GM23338 (cell line): ENCODE measurements around the gene PIK3CG. TPM values are rescaled to one million over a fixed set of nuclear protein-coding genes. Genes with fewer than 3 reads are reported as not detected.

Experiments
- ATAC-seq: fragments of 200-7000 bp; cut with Tn5 transposase; 3 replicates; pipeline ENCODE4 v1.9.1; 2020
- DNase-seq: peaks from one replicate; pipeline ENCODE4 v3.0.0-alpha.2; 2015; ENCODE audit warnings: low spot score
- H2AFZ ChIP-seq: fragments of 200-600 bp; sonication (generic); 2 replicates; pipeline ENCODE4 v1.8.0; 2016; ENCODE audit warnings: antibody characterized with exemption, mild to moderate bottlenecking, moderate library complexity
- H3F3A ChIP-seq: fragments of 200-600 bp; sonication (generic); replicated peaks from 2 replicates; pipeline ENCODE4 v1.8.0; 2017; ENCODE audit warnings: antibody characterized with exemption, mixed run types, low read depth
- H3K27ac ChIP-seq: fragments of 200-600 bp; sonication (generic); 2 replicates; pipeline ENCODE4 v1.6.1; 2016; ENCODE audit warnings: low read depth
- H3K27me3 ChIP-seq: fragments of 200-600 bp; sonication (generic); 2 replicates; pipeline ENCODE4 v1.8.0; 2016; ENCODE audit warnings: mild to moderate bottlenecking, mixed run types, moderate library complexity; ENCODE audit not compliant: insufficient read depth
- H3K36me3 ChIP-seq: fragments of 200-600 bp; sonication (generic); 2 replicates; pipeline ENCODE4 v1.8.0; 2016; ENCODE audit warnings: mild to moderate bottlenecking; ENCODE audit not compliant: insufficient read depth
- H3K4me1 ChIP-seq: fragments of 200-600 bp; sonication (generic); 2 replicates; pipeline ENCODE4 v1.8.0; 2016; ENCODE audit warnings: mild to moderate bottlenecking, moderate library complexity; ENCODE audit not compliant: insufficient read depth
- H3K4me2 ChIP-seq: fragments of 200-600 bp; sonication (generic); 2 replicates; pipeline ENCODE4 v1.7.1; 2017; ENCODE audit warnings: mixed run types
- H3K4me3 ChIP-seq: fragments of 200-600 bp; sonication (generic); 2 replicates; pipeline ENCODE4 v1.6.1; 2016; ENCODE audit warnings: mixed run types
- H3K79me2 ChIP-seq: fragments of 200-600 bp; sonication (generic); replicated peaks from 2 replicates; pipeline ENCODE4 v1.8.0; 2017; ENCODE audit warnings: mild to moderate bottlenecking; ENCODE audit not compliant: insufficient read depth
- H3K9me2 ChIP-seq: fragments of 200-600 bp; sonication (generic); 2 replicates; pipeline ENCODE4 v1.8.0; 2017; ENCODE audit not compliant: insufficient read depth
- H4K20me1 ChIP-seq: fragments of 200-600 bp; sonication (generic); replicated peaks from 2 replicates; pipeline ENCODE4 v1.8.0; 2017; ENCODE audit warnings: mild to moderate bottlenecking; ENCODE audit not compliant: insufficient read depth
- H3K27ac Mint-ChIP-seq: 2 replicates; pipeline ENCODE4 v1.8.0; 2020; ENCODE audit warnings: inconsistent platforms, mild to moderate bottlenecking, moderate library complexity, mixed read lengths
- H3K27me3 Mint-ChIP-seq: 3 replicates; pipeline ENCODE4 v1.8.0; 2022; ENCODE audit warnings: low read depth, mild to moderate bottlenecking, moderate library complexity, mixed read lengths, inconsistent platforms; ENCODE audit not compliant: insufficient read depth, poor library complexity
- H3K36me3 Mint-ChIP-seq: 3 replicates; pipeline ENCODE4 v1.8.0; 2021; ENCODE audit warnings: low read depth, mild to moderate bottlenecking, inconsistent platforms, moderate library complexity, mixed read lengths
- H3K4me1 Mint-ChIP-seq: 3 replicates; pipeline ENCODE4 v1.8.0; 2020; ENCODE audit warnings: mild to moderate bottlenecking, inconsistent platforms, mixed read lengths
- H3K4me3 Mint-ChIP-seq: 3 replicates; pipeline ENCODE4 v1.8.0; 2021; ENCODE audit warnings: moderate library complexity, mild to moderate bottlenecking, inconsistent platforms, mixed read lengths
- H3K9me3 Mint-ChIP-seq: 3 replicates; pipeline ENCODE4 v1.8.0; 2020; ENCODE audit warnings: moderate library complexity, mild to moderate bottlenecking, inconsistent platforms, mixed read lengths
- CREB1 ChIP-seq: fragments of 250-450 bp; sonication (Bioruptor Pico); IDR thresholded peaks from 2 replicates; pipeline ENCODE4 v1.5.0; 2020; ENCODE audit warnings: low read depth, mild to moderate bottlenecking, moderate library complexity
- EZH2 ChIP-seq: fragments of 200-600 bp; sonication (generic); IDR thresholded peaks from one replicate; pipeline ENCODE4 v1.8.0; 2017; ENCODE audit warnings: antibody characterized with exemption, mild to moderate bottlenecking, low read depth; ENCODE audit not compliant: unreplicated experiment
- EZH2phosphoT487 ChIP-seq: fragments of 200-600 bp; sonication (generic); IDR thresholded peaks from one replicate; pipeline ENCODE4 v1.8.1; 2018; ENCODE audit warnings: antibody characterized with exemption; ENCODE audit not compliant: unreplicated experiment
- JUNB ChIP-seq: IDR thresholded peaks from one replicate; pipeline ENCODE4 v1.6.1; 2016; ENCODE audit warnings: antibody characterized with exemption; ENCODE audit not compliant: unreplicated experiment
- STAT1 ChIP-seq: IDR thresholded peaks from one replicate; pipeline ENCODE4 v1.6.1; 2016; ENCODE audit warnings: antibody characterized with exemption; ENCODE audit not compliant: unreplicated experiment
- polyA plus RNA-seq: library from polyadenylated mRNA; unstranded; fragments of >200 nt; fragmentation: Nextera tagmentation; extraction: Ambion mirVana; gene quantifications from 2 replicates; pipeline ENCODE4 v1.2.1, GENCODE V29; 2016
- total RNA-seq: library from RNA; depleted of rRNA; stranded (reverse); fragments of >200 nt; shearing (Covaris generic); gene quantifications from 2 replicates; pipeline ENCODE4 v1.2.3, GENCODE V29; 2014
- TF ChIP-seq, protein P1 (sequence below): fragments of 250-450 bp; sonication (Bioruptor Pico); IDR thresholded peaks from 2 replicates; pipeline ENCODE4 v1.5.0; 2020; ENCODE audit warnings: mild to moderate bottlenecking, moderate library complexity
- TF ChIP-seq, protein P2 (sequence below), 2 experiments: fragments of 200-600 bp in 1 of 2; sonication (generic) in 1 of 2; conservative IDR thresholded peaks; 2 replicates each; pipeline versions ENCODE4 v1.5.1 to v1.6.1; 2016 to 2017; ENCODE audit warnings: antibody characterized with exemption in 2 of 2, low read depth in 2 of 2, mild to moderate bottlenecking in 2 of 2, moderate library complexity in 1 of 2

The PIK3CG gene
- total and polyA plus RNA-seq, 2 experiments from 2014 or later = not detected

DNA sequence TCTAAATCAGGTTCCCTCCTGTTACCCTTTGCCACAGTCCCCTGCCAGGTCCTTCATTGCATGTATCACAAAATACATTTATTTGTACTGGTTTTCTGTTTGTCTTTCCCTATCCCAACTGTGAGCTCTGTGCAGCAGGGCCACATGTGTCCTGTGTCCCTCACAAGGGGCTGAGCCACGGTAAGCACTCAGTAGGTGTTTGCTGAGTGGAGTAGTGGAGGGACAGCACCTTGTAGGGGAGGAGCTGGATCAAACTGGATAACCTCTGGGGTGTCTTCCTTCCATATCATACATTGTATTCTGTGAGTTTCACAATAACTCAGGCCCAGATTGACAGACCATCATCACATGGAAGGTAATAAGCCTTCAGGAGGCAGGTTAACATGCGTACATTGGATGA, 25.9 kb downstream of the PIK3CG start (continued):
- TF ChIP-seq, protein P1, sequence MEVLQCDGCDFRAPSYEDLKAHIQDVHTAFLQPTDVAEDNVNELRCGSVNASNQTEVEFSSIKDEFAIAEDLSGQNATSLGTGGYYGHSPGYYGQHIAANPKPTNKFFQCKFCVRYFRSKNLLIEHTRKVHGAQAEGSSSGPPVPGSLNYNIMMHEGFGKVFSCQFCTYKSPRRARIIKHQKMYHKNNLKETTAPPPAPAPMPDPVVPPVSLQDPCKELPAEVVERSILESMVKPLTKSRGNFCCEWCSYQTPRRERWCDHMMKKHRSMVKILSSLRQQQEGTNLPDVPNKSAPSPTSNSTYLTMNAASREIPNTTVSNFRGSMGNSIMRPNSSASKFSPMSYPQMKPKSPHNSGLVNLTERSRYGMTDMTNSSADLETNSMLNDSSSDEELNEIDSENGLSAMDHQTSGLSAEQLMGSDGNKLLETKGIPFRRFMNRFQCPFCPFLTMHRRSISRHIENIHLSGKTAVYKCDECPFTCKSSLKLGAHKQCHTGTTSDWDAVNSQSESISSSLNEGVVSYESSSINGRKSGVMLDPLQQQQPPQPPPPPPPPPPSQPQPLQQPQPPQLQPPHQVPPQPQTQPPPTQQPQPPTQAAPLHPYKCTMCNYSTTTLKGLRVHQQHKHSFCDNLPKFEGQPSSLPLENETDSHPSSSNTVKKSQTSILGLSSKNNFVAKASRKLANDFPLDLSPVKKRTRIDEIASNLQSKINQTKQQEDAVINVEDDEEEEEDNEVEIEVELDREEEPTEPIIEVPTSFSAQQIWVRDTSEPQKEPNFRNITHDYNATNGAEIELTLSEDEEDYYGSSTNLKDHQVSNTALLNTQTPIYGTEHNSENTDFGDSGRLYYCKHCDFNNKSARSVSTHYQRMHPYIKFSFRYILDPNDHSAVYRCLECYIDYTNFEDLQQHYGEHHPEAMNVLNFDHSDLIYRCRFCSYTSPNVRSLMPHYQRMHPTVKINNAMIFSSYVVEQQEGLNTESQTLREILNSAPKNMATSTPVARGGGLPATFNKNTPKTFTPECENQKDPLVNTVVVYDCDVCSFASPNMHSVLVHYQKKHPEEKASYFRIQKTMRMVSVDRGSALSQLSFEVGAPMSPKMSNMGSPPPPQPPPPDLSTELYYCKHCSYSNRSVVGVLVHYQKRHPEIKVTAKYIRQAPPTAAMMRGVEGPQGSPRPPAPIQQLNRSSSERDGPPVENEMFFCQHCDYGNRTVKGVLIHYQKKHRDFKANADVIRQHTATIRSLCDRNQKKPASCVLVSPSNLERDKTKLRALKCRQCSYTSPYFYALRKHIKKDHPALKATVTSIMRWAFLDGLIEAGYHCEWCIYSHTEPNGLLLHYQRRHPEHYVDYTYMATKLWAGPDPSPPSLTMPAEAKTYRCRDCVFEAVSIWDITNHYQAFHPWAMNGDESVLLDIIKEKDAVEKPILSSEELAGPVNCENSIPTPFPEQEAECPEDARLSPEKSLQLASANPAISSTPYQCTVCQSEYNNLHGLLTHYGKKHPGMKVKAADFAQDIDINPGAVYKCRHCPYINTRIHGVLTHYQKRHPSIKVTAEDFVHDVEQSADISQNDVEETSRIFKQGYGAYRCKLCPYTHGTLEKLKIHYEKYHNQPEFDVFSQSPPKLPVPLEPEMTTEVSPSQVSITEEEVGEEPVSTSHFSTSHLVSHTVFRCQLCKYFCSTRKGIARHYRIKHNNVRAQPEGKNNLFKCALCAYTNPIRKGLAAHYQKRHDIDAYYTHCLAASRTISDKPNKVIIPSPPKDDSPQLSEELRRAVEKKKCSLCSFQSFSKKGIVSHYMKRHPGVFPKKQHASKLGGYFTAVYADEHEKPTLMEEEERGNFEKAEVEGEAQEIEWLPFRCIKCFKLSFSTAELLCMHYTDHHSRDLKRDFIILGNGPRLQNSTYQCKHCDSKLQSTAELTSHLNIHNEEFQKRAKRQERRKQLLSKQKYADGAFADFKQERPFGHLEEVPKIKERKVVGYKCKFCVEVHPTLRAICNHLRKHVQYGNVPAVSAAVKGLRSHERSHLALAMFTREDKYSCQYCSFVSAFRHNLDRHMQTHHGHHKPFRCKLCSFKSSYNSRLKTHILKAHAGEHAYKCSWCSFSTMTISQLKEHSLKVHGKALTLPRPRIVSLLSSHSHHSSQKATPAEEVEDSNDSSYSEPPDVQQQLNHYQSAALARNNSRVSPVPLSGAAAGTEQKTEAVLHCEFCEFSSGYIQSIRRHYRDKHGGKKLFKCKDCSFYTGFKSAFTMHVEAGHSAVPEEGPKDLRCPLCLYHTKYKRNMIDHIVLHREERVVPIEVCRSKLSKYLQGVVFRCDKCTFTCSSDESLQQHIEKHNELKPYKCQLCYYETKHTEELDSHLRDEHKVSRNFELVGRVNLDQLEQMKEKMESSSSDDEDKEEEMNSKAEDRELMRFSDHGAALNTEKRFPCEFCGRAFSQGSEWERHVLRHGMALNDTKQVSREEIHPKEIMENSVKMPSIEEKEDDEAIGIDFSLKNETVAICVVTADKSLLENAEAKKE (CRISPR knock-in tag) = no peak
- TF ChIP-seq JUNB (no peak), CREB1 (no peak), EZH2 (no peak), STAT1 (no peak), EZH2phosphoT487 (no peak)

DNA sequence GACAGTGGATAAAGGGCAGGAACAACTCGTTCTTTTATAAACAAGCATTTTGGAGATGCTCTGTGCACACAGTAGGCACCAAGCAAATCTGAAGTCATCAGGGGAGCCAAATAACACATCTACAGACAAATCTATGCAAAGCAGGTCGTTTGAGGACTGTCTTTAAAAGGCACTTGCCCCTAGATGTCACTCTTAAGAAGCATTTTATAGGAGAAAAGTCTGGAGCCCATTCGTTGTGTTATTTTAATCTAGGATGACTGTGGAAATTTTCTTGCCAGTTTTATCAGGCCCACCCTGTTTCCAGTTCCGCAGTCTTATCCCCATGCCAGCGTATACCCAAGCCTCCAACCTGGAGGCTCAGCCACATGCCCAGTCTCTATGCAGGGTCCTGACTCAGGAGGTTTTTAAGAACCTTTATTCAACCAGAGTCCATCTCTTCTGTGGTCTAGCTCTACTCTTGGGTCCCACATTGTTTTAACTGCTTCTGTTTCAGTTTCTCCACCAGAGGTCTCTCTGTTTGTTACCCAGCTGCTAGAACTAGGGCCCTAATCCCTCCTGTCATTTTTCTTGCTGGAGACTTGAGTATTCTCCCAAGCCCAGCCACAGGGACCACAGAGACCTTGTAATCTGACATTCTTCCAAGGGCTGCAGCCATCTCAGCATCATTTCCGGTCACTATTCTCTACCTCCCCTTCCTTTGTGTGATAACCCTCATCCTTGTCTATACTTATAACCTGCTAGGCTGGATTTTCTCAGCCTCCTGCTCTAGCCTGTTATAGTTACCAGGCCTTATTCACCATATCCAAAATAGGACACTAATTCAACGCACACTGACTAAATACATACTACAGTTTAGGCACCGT, 26.7 kb downstream of the PIK3CG start:
- Histone ChIP-seq H4K20me1 (no peaks in the 10 kb centered on the region), H2AFZ (no peak overlapping the region; the same call in 1 of the 2 replicates), H3K9me2 (no peaks in the 10 kb centered on the region), H3K27me3 (no peaks in the 10 kb centered on the region), H3K79me2 (no peaks in the 10 kb centered on the region), H3K4me2 (no peak overlapping the region), H3K27ac (no peak overlapping the region), H3K36me3 (no peaks in the 10 kb centered on the region), H3K4me1 (peaks cover 8% of the 10 kb centered on the region; the same call in 1 of the 2 replicates), H3K4me3 (no peak overlapping the region), H3F3A (no peaks in the 10 kb centered on the region)
- H3K4me3 Mint-ChIP-seq = no peak overlapping the region
- no peaks in the 10 kb centered on the region for H3K27me3 Mint-ChIP-seq
- no peak overlapping the region for H3K27ac Mint-ChIP-seq
- ATAC-seq (peak; percentile 90), DNase-seq (peak; percentile 56)
- no peaks in the 10 kb centered on the region for H3K9me3 Mint-ChIP-seq
- no peaks in the 10 kb centered on the region for H3K36me3 Mint-ChIP-seq
- TF ChIP-seq EZH2 = no peak
- TF ChIP-seq, protein P2, sequence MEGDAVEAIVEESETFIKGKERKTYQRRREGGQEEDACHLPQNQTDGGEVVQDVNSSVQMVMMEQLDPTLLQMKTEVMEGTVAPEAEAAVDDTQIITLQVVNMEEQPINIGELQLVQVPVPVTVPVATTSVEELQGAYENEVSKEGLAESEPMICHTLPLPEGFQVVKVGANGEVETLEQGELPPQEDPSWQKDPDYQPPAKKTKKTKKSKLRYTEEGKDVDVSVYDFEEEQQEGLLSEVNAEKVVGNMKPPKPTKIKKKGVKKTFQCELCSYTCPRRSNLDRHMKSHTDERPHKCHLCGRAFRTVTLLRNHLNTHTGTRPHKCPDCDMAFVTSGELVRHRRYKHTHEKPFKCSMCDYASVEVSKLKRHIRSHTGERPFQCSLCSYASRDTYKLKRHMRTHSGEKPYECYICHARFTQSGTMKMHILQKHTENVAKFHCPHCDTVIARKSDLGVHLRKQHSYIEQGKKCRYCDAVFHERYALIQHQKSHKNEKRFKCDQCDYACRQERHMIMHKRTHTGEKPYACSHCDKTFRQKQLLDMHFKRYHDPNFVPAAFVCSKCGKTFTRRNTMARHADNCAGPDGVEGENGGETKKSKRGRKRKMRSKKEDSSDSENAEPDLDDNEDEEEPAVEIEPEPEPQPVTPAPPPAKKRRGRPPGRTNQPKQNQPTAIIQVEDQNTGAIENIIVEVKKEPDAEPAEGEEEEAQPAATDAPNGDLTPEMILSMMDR (conservative IDR thresholded peaks at IDR 0.05; ENCODE audit: low read depth in 2 of 2) = peak; percentile 22 to 60
- H3K4me1 Mint-ChIP-seq = peaks cover 2% of the 10 kb centered on the region; the same call in 2 of the 3 replicates
